Peyer's patch (tissue), 4 donors: ENCODE data around the gene LDOC1. TPM values are rescaled to one million over a fixed set of nuclear protein-coding genes. Genes with fewer than 3 reads are reported as not detected.

Source experiments
- DNase-seq, 3 donors: peaks; one replicate each; pipeline ENCODE4 v3.0.0-alpha.2; 2017 to 2019
- H3K27ac ChIP-seq, 4 donors: fragments of 200-600 bp; sonication (generic); one replicate each; pipeline ENCODE4 v1.5.1; 2016 to 2019
- H3K27me3 ChIP-seq, 2 donors: fragments of 200-600 bp; sonication (generic); one replicate each; pipeline ENCODE4 v1.5.1; 2019
- H3K36me3 ChIP-seq, 3 donors: fragments of 200-600 bp; sonication (generic); one replicate each; pipeline ENCODE4 v1.5.1; 2016 to 2019
- H3K4me1 ChIP-seq, 4 donors: fragments of 200-600 bp; sonication (generic); one replicate each; pipeline ENCODE4 v1.5.1; 2016 to 2019
- H3K4me3 ChIP-seq, 4 donors: fragments of 200-600 bp; sonication (generic); 1 replicate in 3 of 4; 2 replicates in 1 of 4; pipeline ENCODE4 v1.5.1; 2016 to 2019; ENCODE audit warnings: mild to moderate bottlenecking in 1 of 4
- H3K9me3 ChIP-seq, 4 donors: fragments of 200-600 bp; sonication (generic); one replicate each; pipeline ENCODE4 v1.5.1; 2016 to 2019; ENCODE audit warnings: mild to moderate bottlenecking in 1 of 4
- CTCF ChIP-seq, 6 experiments: fragments of 450-650 bp in 4 of 6; fragments of 200-600 bp in 2 of 6; sonication (generic) in 1 of 6; IDR thresholded peaks; one replicate each; pipeline ENCODE4 v1.5.1; 2017 to 2019; ENCODE audit warnings: antibody characterized with exemption in 6 of 6, mild to moderate bottlenecking in 3 of 6, moderate library complexity in 1 of 6
- POLR2A ChIP-seq, 2 donors: fragments of 450-650 bp; IDR thresholded peaks; one replicate each; pipeline ENCODE4 v1.5.1; 2017; ENCODE audit warnings: antibody characterized with exemption in 2 of 2, mild to moderate bottlenecking in 2 of 2, moderate library complexity in 2 of 2
- total RNA-seq, 4 donors: library from RNA; depleted of rRNA; stranded (reverse); fragments of >200 nt; gene quantifications; one replicate each; pipeline ENCODE4 v1.1.0, GENCODE V29; 2016

Gene LDOC1
- total RNA-seq, 4 donors from 2014 or later: 1.1 to 1.5 TPM; not detected in 2

DNA sequence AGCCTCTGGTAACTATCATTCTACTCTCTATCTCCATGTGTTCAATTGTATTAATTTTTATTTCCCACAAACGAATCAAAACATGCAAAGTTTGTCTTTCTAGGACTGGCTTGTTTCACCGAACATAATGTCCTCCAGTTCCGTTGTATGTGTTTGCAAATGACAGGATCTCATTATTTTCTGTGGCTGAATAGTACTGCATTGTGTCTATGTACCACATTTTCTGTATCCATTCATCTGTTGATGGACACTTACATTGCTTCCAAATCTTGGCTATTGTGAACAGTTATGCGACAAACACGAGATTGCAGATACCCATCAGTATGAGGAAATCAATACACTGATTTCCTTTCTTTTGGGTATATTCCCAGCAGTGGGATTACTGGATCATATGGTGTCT is 8.4 kb upstream of the LDOC1 start:
- TF ChIP-seq CTCF (IDR thresholded peaks at IDR 0.05) (no peak), POLR2A (IDR thresholded peaks at IDR 0.05) (no peak)
- DNase-seq: no peak
- Histone ChIP-seq H3K27ac (no peak overlapping the region), H3K4me1 (no peaks in the 10 kb centered on the region), H3K9me3 (no peaks in the 10 kb centered on the region), H3K36me3 (no peaks in the 10 kb centered on the region), H3K27me3 (no peaks in the 10 kb centered on the region), H3K4me3 (no peak overlapping the region)

- no peaks in the 10 kb centered on the region for H3K4me1 ChIP-seq
- no peak for TF ChIP-seq POLR2A (IDR thresholded peaks at IDR 0.05)
- no peak for TF ChIP-seq CTCF (IDR thresholded peaks at IDR 0.05)
- no peak overlapping the region for H3K27ac ChIP-seq
- H3K27me3 ChIP-seq: no peaks in the 10 kb centered on the region
- no peaks in the 10 kb centered on the region for H3K36me3 ChIP-seq
- no peak for DNase-seq
- no peak overlapping the region for H3K4me3 ChIP-seq
- H3K9me3 ChIP-seq: no peaks in the 10 kb centered on the region
Observed at GRCh38 chrX:141183000-141183399, 6.1 kb upstream of the LDOC1 start.

DNA sequence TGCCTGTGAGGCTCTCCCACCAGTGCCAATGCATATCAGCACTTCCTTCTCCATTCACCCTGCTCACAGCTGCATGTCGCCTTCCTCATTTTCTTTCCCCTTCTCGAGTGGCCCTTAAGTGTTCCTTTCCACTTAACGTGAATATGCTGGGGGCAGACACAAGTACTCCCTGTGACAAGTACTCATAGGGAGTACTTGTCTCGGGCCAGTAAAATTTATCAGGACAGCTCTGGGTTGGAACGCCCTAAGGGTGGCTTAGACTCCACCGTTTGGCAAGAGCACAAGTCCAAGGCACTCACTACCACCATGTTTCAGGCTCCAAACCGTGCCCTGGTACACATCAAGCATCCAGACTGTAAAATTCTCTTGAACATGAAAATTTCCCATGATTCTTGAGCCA is 3.9 kb upstream of the LDOC1 start:
- Histone ChIP-seq H3K4me1 (no peaks in the 10 kb centered on the region), H3K4me3 (no peak overlapping the region), H3K27ac (no peak overlapping the region), H3K9me3 (no peaks in the 10 kb centered on the region), H3K27me3 (no peaks in the 10 kb centered on the region), H3K36me3 (no peaks in the 10 kb centered on the region)
- TF ChIP-seq CTCF (IDR thresholded peaks at IDR 0.05) (no peak), POLR2A (IDR thresholded peaks at IDR 0.05) (no peak)
- no peak for DNase-seq

DNA sequence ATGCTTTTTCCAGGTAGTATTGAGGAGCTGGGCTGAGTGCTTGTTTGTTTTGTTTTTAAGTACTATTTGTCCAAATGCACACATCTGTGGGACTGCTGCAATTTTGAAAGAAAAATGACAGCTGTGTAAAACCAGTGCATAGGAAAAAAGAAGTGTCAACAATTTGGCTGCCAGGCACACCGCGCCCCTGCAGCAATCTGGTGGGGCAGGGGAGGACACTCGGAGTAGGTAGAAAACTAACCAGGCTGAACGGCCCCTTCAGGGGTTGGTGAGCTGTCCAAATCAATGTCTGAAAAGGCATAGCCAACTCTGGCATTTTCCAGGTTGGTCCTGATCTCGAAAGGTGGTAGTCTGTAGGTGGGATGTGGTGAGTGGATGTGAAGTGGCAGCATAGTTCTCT is 1.1 kb downstream of the LDOC1 start:
- no peaks in the 10 kb centered on the region for H3K36me3 ChIP-seq
- H3K27ac ChIP-seq: no peak overlapping the region
- no peak for TF ChIP-seq POLR2A (IDR thresholded peaks at IDR 0.05)
- no peak for TF ChIP-seq CTCF (IDR thresholded peaks at IDR 0.05)
- H3K4me3 ChIP-seq: no peak overlapping the region
- no peaks in the 10 kb centered on the region for H3K9me3 ChIP-seq
- DNase-seq: no peak
- H3K27me3 ChIP-seq: no peaks in the 10 kb centered on the region
- H3K4me1 ChIP-seq: no peaks in the 10 kb centered on the region

DNA sequence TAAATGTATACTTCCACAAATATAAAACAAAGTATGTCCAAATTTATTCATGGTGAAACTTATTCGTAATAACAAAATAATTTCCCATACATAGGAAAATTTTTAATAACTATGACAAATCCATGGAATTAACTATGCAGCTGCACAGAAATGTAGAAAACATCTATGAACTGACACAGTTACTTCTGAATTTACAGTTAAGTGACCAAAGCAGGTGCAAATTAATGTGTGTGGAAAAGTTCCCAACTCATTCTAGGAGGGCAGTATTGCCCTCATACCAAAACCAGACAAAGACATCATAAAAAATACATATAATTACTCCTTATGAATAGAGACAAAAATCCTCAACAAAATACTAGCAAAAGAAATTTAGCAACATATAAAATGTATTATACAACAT is 12.5 kb downstream of the LDOC1 start:
- H3K27ac ChIP-seq: no peak overlapping the region

More for the DNA sequence above, 12.5 kb downstream of the LDOC1 start:
- H3K27me3 ChIP-seq: no peaks in the 10 kb centered on the region
- no peak overlapping the region for H3K4me3 ChIP-seq
- no peaks in the 10 kb centered on the region for H3K9me3 ChIP-seq
- H3K36me3 ChIP-seq: no peaks in the 10 kb centered on the region
- DNase-seq: no peak
- TF ChIP-seq POLR2A (IDR thresholded peaks at IDR 0.05) (no peak), CTCF (IDR thresholded peaks at IDR 0.05) (no peak)
- H3K4me1 ChIP-seq: no peaks in the 10 kb centered on the region
